Stimulated activated naive CD8-positive, alpha-beta T cell treated with anti-CD3 and anti-CD28 coated beads, Interleukin-15, amount 100 ng/mL, for 72 hours (primary cell): Measurements from ENCODE around the gene CLIC4.
A peak's percentile ranks its signal among the peaks of the same experiment; 100 is the strongest.

Experiments
- ATAC-seq: fragments of 150-1000 bp; cut with Tn5 transposase; 2 replicates; pipeline ENCODE4 v1.10.0; 2021; ENCODE audit warnings: mild to moderate bottlenecking, moderate library complexity
- DNase-seq, 2 donors: peaks; one replicate each; pipeline ENCODE4 v3.0.0; 2021 to 2022
- H3K27ac Mint-ChIP-seq, 2 donors: one replicate each; pipeline ENCODE4 v1.8.0; 2022; ENCODE audit warnings: mild to moderate bottlenecking in 2 of 2, mixed read lengths in 2 of 2, moderate library complexity in 2 of 2
- H3K27me3 Mint-ChIP-seq: one replicate; pipeline ENCODE4 v1.8.0; 2022; ENCODE audit warnings: mixed read lengths
- H3K4me1 Mint-ChIP-seq: one replicate; pipeline ENCODE4 v1.8.0; 2022; ENCODE audit warnings: mild to moderate bottlenecking, mixed read lengths
- H3K4me3 Mint-ChIP-seq, 2 donors: one replicate each; pipeline ENCODE4 v1.8.0; 2022; ENCODE audit warnings: mild to moderate bottlenecking in 2 of 2, mixed read lengths in 2 of 2, moderate library complexity in 1 of 2
- H3K9me3 Mint-ChIP-seq, 2 donors: one replicate each; pipeline ENCODE4 v1.8.0; 2022; ENCODE audit warnings: mixed read lengths in 2 of 2

The CLIC4 gene

GRCh38 chr1:24830680-24831272, 85.5 kb downstream of the CLIC4 start:
- no peak for ATAC-seq
- Mint-ChIP-seq H3K27ac (no peak overlapping the region), H3K4me3 (no peak overlapping the region), H3K27me3 (no peaks in the 10 kb centered on the region), H3K9me3 (no peaks in the 10 kb centered on the region), H3K4me1 (no peaks in the 10 kb centered on the region)
- no peak for DNase-seq

GRCh38 chr1:24841593-24841992, 96.3 kb downstream of the CLIC4 start:
- no peak overlapping the region for H3K4me3 Mint-ChIP-seq
- ATAC-seq (no peak), DNase-seq (no peak)
- H3K27me3 Mint-ChIP-seq = peaks cover 7% of the 10 kb centered on the region
- H3K9me3 Mint-ChIP-seq = no peaks in the 10 kb centered on the region
- no peak overlapping the region for H3K27ac Mint-ChIP-seq
- H3K4me1 Mint-ChIP-seq = no peaks in the 10 kb centered on the region

- H3K4me1 Mint-ChIP-seq = peaks cover 22% of the 10 kb centered on the region
- no peaks in the 10 kb centered on the region for H3K9me3 Mint-ChIP-seq
- H3K4me3 Mint-ChIP-seq = no peak overlapping the region
- DNase-seq = no peak
- no peak for ATAC-seq
- H3K27ac Mint-ChIP-seq = no peak overlapping the region
- H3K27me3 Mint-ChIP-seq = peaks cover 7% of the 10 kb centered on the region
These were observed 101.4 kb downstream of the CLIC4 start for GRCh38 chr1:24846671-24847070.

GRCh38 chr1:24847995-24848881, 103.0 kb downstream of the CLIC4 start:
- Mint-ChIP-seq H3K4me1 (peaks cover 22% of the 10 kb centered on the region), H3K27me3 (no peaks in the 10 kb centered on the region), H3K27ac (peak overlapping the region in 1 of 2 donors; percentile 76), H3K4me3 (peak overlapping the region; percentile 80), H3K9me3 (no peaks in the 10 kb centered on the region)
- peak; percentile 98 for ATAC-seq
- DNase-seq = peak; percentile 91 to 93

GRCh38 chr1:24849672-24850295, 104.5 kb downstream of the CLIC4 start:
- H3K4me1 Mint-ChIP-seq = peaks cover 22% of the 10 kb centered on the region
- H3K27ac Mint-ChIP-seq = no peak overlapping the region
- H3K9me3 Mint-ChIP-seq = no peaks in the 10 kb centered on the region
- H3K4me3 Mint-ChIP-seq = peak overlapping the region; percentile 48 to 51
- H3K27me3 Mint-ChIP-seq = no peaks in the 10 kb centered on the region
- DNase-seq (no peak), ATAC-seq (no peak)

- peaks cover 22% of the 10 kb centered on the region for H3K4me1 Mint-ChIP-seq
- H3K4me3 Mint-ChIP-seq = no peak overlapping the region
- no peak overlapping the region for H3K27ac Mint-ChIP-seq
- no peaks in the 10 kb centered on the region for H3K9me3 Mint-ChIP-seq
- H3K27me3 Mint-ChIP-seq = no peaks in the 10 kb centered on the region
- DNase-seq = no peak
- ATAC-seq = no peak
These were observed 105.2 kb downstream of the CLIC4 start for GRCh38 chr1:24850328-24850920.

GRCh38 chr1:24853649-24854048, 108.4 kb downstream of the CLIC4 start:
- Mint-ChIP-seq H3K4me1 (peaks cover 11% of the 10 kb centered on the region), H3K4me3 (no peak overlapping the region), H3K27ac (no peak overlapping the region), H3K27me3 (no peaks in the 10 kb centered on the region), H3K9me3 (no peaks in the 10 kb centered on the region)
- no peak for DNase-seq
- no peak for ATAC-seq

- no peak for DNase-seq
- no peaks in the 10 kb centered on the region for H3K4me1 Mint-ChIP-seq
- ATAC-seq = no peak
These were observed 110.2 kb downstream of the CLIC4 start for GRCh38 chr1:24855474-24855873.

GRCh38 chr1:24856787-24857506, 111.7 kb downstream of the CLIC4 start:
- Mint-ChIP-seq H3K27ac (no peak overlapping the region), H3K4me3 (no peak overlapping the region), H3K9me3 (no peaks in the 10 kb centered on the region), H3K4me1 (no peaks in the 10 kb centered on the region), H3K27me3 (no peaks in the 10 kb centered on the region)
- DNase-seq (no peak), ATAC-seq (no peak)

More at GRCh38 chr1:24855474-24855873, 110.2 kb downstream of the CLIC4 start:
- Mint-ChIP-seq H3K4me3 (no peak overlapping the region), H3K9me3 (no peaks in the 10 kb centered on the region), H3K27ac (no peak overlapping the region), H3K27me3 (no peaks in the 10 kb centered on the region)

GRCh38 chr1:24857507-24858133, 112.4 kb downstream of the CLIC4 start:
- H3K27me3 Mint-ChIP-seq = no peaks in the 10 kb centered on the region
- no peaks in the 10 kb centered on the region for H3K4me1 Mint-ChIP-seq
- no peak overlapping the region for H3K4me3 Mint-ChIP-seq
- ATAC-seq = no peak
- no peak overlapping the region for H3K27ac Mint-ChIP-seq
- no peak for DNase-seq
- H3K9me3 Mint-ChIP-seq = no peaks in the 10 kb centered on the region

GRCh38 chr1:24858277-24858676, 113.0 kb downstream of the CLIC4 start:
- no peak overlapping the region for H3K4me3 Mint-ChIP-seq
- no peak for DNase-seq
- H3K27me3 Mint-ChIP-seq = no peaks in the 10 kb centered on the region
- no peaks in the 10 kb centered on the region for H3K9me3 Mint-ChIP-seq
- peak overlapping the region in 1 of 2 donors; percentile 82 for H3K27ac Mint-ChIP-seq
- no peak for ATAC-seq
- no peaks in the 10 kb centered on the region for H3K4me1 Mint-ChIP-seq

- ATAC-seq = no peak
- Mint-ChIP-seq H3K4me1 (no peaks in the 10 kb centered on the region), H3K27me3 (no peaks in the 10 kb centered on the region), H3K27ac (no peak overlapping the region), H3K9me3 (no peaks in the 10 kb centered on the region), H3K4me3 (no peak overlapping the region)
- no peak for DNase-seq
These were observed 114.1 kb downstream of the CLIC4 start for GRCh38 chr1:24859063-24860010.

- no peak overlapping the region for H3K27ac Mint-ChIP-seq
- H3K27me3 Mint-ChIP-seq = no peaks in the 10 kb centered on the region
- no peak for ATAC-seq
- no peaks in the 10 kb centered on the region for H3K9me3 Mint-ChIP-seq
- DNase-seq = no peak
- H3K4me3 Mint-ChIP-seq = no peak overlapping the region
- H3K4me1 Mint-ChIP-seq = no peaks in the 10 kb centered on the region
These were observed 115.6 kb downstream of the CLIC4 start for GRCh38 chr1:24860841-24861240.
